ENCODE data around the gene XCL2.
"Not testable (repeated sequence)": the region's sequence is repeated elsewhere in the genome, so short reads cannot be mapped to it uniquely, and the experiment has no call there.

Gene XCL2

DNA sequence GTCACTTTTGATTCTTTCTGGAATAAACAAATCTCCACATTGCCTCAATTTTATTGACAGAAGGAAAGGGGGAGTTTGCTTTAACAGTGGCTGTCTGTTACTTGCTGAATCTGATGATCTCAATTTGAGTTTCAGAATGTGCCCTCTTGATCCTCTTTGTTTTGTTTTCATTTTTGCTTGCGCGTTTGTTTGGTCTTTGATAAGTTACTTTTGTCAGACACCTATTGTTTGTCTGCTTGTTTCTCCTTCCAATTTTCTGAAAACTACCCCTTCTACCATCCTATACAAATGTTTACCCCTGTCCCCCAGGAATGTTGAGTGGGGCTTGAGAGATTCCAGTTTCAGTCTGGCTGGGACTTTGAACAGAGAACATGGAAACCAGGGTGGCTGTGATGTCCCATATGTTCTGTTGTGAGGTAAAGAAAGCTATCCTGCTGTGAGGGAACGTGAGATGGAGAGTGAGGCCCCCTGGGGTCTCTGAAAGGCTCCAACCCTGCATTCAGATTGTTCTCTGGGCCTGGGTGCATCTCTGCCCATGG lies 11.8 kb upstream of the XCL2 start:
- DNase-seq, result no peak

DNA sequence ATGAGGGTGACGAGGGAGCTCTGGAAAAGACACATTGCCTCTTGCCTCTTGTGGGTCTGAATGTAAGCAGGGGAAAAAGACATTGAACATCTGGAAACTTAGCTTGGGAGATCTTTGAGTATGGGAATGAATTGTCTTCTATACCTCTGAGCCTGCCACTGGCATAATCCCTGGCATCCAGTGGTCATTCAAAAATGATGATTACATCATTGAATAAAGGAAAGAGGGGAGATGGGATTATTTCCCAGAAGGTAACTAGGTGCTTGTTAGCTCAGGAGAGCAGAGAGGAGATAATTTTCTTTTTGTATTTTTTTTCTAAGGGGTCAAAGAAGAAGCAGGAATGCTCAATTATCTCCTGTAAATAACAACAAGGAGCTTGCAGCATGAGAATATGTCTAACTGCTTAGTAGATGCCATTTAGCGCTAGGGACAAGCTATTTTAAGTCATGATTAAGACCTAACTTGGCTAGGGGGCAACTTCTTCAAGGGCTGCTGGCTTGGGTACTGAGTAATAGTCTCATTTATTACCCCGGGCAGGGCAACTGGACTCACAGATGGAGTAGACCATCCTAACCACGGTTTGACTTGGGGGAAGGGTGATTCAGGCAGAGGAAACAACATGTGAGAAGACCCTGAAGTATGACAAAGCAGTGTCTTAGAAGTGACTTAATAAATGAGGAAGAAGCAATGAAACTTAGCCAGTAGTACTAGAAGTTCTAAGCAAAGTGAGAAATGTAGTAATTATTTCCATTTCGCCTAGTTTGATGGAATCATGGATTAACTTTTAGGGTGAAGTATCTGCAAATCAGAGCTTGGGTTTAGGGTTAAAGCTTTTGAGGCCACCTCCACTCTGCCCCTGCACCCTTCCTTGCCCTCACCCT lies 11.0 kb upstream of the XCL2 start:
- no peak for DNase-seq

DNA sequence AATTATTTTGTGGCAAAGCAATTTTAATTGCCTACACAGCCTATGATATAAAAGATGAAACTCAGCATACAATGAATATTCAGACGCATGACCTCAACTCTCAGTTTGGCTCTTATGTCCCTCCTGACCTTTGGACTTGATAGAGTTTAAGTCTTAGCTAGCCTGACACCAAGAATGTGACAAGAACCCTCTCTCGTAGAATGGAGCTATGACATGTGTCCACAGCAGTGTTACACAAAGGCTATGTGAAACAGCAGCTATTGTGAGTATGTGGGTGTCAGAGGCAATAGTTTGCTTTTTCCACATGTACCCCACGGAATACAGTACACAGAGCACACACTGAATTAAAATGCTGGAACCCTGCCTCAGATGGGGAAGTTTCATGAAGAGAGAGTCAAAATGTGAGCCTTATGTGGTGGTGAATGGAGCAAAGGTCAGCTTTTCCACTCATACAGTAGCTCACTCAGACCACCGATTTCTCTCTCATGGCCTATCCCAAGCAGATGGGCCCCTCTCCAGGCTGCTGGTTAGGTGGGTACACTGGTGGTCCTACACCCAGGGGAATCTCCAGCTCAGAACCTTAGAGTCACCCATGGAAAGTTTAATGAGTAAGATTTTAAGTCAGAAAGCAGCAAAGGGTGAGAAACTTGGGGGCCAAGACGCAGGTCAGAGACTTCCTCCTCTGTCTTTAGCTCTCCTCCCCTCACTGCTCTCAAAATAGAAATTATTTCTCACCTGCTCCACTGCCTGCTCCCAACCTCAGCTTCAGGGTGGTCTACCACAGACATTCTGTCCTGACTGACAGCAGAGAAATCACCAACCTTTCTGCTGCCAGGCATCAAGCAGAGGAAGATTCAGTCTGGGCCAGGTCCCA lies 10.1 kb upstream of the XCL2 start:
- no peak for DNase-seq

DNA sequence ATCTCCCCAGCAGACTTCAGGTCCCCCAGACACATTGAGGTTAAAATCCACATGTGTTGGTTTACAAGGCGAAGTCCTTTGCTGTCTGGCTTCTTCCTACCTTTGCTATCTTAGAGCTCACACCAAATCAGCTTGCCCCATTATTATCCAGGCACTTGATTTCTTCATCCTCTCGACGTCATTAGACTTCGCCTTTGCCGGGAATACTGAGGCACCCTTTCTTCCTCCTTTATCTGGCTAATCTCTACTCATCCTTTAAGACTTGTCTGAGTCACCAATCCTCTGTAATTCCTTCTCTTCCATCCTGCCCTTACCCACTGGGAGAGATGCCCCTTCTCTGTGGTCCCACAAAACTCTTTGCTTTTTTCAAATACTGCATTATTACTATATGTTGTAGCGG lies 9.2 kb upstream of the XCL2 start:
- DNase-seq, result no peak

DNA sequence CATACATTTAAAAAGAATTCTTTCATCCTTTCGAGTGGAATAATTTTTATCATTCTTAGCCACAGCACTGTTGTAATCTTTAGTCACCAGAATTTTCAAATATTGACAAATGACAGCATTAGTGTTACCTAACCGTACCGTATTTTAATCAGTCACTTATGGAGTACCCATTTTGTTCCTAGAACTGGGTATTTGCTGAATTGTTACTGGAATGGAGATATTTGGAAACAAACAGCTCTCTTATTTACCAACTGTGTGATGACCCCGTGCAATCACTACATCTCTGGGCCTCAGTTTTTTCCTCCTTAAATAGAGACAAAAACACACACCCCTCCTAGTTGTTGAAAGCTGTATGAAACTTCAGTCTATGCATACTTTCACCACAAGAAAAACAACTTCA lies 7.9 kb upstream of the XCL2 start:
- DNase-seq, result no peak

DNA sequence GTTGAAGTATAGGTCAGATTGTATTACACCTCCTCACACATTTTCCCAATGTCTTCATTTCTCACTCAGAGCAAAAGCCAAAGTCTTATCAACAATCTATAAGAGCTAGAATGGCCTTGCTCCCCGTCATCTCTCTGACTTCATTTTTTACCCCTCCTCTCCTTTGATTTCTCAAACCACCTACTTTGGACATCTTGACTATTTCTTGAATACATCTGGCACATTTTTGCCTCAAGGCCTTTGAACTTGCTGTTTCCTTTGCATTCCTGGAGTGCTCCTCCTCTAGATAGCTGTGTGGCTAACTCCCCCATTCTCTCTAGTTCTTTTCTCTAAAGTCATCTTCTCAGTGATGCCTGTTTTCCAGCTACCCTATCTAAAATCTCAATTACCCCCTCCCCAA lies 7.2 kb upstream of the XCL2 start:
- DNase-seq, result no peak

DNA sequence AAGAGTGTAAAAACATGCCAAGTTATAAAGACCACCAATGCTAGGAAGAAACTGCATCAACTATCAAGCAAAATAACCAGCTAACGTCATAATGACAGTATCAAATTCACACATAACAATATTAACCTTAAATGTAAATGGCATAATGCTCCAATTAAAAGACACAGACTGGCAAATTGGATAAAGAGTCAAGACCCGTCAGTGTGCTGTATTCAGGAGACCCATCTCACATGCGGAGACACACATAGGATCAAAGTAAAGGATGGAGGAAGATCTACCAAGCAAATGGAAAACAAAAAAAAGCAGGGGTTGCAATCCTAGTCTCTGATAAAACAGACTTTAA lies 2.7 kb upstream of the XCL2 start:
- not testable (repeated sequence) for DNase-seq

DNA sequence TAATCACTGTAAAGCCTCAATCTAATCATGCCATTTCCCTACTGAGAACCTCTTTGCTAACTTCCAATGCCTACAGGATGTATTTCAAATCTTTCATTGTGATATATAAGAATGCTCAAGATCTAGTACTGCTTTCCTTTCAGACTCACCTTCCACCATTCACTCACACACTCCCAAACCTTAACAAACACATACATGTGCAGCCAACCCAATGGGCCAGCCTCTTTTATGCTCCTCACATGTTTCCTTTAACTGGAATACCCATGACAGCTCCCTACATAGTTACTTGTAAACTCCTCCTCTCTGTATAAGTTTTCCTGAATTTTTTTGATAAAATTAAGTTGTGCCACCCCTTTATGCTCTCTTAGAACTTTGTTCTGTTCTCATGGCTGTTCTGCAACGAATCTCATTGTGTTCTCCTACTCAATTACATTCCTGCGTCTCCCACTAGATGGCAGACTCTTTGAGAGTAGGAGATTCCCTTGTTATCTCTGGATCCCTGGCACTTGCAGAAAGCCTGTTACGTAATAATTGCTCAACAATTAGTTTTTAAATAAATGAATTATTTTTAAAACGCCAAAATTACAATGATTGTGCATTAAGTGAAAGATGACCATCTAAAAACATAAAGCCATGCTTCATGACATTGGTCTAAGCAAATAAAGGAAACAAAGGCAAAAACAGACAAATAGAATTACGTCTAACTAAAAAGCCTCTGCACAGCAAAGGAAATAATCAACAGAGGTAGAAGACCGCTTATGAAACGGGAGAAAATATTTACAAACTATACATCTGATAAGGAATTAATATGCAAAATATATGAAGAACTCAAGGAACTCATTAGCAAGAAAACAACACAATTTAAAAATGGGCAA lies 2.1 kb upstream of the XCL2 start:
- not testable (repeated sequence) for DNase-seq

DNA sequence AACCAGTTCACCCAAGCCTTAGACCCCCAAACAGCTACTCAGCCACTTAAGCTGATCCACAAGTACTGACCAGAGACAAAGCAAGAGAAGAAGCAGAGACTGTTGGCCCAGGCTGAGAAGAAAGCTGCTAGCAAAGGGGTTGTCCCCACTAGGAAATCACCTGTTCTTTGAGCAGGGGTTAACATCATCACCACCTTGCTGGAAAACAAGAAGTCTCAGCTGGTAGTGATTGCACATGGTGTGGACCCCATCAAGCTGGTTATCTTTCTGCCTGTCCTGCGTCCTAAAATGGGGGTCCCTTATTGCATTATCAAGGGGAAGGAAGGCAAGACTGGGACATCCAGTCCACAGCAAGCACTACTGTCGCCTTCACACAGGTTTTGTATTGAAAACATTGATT lies 819 bp downstream of the XCL2 start:
- DNase-seq, result not testable (repeated sequence)

DNA sequence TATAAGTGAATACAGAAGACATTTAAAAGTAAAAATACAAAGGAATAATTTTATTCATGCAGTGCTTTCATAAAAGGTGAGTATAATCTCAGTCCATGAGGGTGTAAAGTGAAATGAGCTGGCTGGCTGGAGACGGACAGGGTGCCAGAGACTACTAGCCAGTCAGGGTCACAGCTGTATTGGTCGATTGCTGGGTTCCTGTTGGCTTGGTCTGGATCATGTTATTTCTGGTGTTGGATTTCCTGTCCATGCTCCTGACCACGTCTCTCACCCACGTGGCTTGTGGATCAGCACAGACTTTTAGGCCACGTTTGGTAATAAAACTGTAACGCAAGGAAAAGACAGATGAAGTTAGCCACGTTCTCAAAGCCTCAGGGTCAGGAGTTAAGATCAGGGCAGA lies 3.0 kb downstream of the XCL2 start:
- not testable (repeated sequence) for DNase-seq

DNA sequence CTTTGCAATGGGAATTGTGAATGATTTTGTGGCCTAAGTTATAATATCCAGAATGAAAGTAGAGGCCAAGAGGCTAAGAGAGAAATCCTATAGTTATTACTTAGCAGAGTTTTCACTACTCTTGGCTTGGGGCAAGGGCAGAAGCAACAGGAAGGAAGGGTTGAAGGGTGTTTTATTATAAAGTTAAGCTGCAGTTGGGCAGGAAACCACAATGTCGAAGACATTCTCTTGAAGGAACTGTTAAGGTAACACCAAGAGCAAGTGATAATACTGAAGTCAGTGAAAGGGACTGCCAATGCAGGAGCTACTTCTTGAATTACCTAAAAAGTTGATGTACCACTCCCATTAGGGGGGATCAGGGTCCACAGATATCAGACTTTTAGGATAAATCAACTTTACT lies 8.3 kb downstream of the XCL2 start:
- DNase-seq, result peak; percentile 29 to 66

DNA sequence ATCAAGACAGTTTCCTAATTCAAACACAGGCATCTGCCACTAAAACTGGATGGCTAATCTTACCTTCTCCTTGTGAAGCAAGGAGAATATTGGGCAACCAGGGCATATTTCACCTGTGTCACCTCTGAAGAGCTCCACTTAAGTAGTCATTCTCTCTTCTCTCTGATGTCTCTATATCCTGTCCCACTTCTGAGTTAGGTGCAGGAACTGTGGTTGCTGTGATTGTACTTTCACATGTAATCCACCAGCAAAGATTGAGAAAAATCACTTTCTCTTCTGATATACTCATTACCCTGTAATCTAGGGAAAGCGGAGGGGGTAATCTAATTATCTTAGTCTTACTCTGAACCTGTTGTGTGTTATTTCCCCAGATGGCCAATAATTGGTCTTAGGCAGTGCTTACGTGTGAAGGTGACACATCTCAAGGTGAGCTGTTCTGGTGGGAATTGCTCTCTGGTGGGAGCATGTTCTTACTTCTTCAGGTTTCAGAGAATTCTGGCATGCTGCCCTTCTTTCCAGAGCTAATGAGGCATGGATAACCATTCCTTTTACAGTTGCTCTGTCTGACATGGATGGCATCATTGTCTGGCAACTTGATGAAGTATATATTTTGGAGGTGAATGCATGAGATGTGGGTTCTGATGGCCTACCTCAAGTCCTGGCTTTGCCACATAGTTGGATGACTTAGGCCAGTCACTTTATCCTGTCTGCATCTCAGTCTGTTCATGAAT lies 12.0 kb downstream of the XCL2 start:
- peak in 1 of 2 donors; percentile 52 for DNase-seq

DNA sequence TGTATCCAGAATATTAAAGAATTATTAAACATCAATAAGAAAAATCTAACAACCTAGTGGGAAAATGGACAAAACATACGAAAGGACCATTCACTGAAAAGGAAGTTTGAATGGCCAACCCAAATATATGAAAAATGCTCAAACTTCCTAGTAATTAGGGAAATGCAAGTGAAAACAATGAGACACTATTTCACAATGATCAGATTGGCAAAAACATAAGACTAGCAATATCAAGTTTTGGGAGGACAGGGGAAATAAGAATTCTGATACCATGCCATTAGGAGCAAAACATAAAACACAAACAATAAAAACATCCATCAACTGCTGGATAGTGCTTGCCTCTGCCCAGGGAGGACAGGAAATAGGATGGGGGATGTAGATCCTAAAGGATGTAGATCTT lies 14.3 kb downstream of the XCL2 start:
- no peak for DNase-seq

DNA sequence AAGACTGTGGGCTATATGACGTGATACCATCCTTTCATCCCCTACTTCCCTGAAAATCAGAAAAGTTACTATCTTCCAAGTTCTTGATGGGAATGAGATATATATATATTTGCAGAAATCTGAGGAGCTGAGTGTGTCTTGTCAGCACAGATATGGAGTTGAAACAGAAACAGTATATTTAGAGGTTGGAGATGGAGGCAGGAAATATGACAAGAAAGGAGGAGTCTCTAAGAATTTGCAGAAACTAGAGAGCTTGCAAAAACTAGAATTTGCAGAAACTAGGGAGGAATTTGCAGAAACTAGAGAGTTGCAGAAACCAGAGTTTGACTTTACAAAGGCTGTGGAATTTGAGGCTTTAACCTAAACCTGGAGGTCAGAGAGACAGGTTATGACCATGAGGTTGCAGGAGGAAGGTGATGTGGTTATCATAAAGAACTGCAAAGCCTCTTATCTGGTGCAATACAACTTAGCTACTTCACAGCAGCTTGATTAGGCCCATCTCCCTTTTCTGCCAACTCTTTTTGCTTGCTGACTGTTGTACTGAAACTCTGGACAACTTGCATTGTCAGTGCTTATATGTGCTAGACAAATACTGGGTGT lies 22.3 kb downstream of the XCL2 start:
- peak in 1 of 2 donors; percentile 26 for DNase-seq

DNA sequence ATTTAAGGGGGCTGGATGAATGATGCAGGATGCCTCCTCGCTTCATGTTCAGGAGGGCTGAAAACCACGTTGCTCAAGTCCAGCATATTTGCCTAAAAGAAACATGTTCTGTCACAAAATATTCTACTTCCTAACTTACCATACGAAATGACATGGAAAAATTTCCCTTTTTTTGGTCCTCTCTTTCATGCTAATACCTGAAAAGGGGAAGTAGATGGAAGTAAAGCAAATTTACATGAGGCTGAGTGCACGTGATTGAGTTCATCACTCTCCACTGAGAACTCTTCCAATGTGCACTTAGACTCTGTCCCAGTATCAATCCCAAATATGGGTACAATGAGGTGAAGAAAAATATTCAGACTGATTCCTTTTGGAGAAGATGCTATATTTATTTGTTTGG lies 23.0 kb downstream of the XCL2 start:
- no peak for DNase-seq

DNA sequence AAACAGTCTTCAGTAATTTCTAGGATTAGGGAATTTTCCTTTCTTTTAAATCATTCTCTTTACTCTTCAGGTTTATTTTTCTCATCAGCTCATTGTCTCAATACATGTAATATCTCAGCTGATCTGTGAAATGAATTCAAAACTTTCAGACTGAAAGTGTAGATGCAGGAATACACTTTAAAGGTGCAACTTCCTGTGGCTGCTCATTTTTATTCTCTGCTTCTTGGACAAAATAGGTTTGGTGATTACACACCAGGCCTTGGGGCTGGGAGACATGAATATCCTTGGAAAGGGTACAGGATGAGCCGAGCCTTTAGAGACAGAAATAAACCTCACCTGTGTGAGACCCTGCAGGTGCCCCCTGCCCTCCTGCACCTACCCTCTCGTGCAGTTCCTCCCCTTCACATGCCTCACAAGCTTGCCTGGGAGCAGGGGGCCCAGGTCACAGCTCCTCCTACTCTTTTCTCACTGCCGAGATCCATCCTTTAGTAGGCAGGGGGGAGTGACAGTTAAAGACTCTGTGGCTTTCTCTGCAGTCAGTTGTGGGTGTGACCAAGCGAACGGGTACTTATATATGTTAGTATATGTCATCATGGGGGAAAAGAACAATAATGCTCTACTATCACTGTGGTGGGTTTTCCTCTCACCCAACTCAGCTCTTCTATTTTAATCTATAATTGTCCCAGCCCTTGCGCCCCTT lies 23.6 kb downstream of the XCL2 start:
- peak; percentile 38 to 66 for DNase-seq

DNA sequence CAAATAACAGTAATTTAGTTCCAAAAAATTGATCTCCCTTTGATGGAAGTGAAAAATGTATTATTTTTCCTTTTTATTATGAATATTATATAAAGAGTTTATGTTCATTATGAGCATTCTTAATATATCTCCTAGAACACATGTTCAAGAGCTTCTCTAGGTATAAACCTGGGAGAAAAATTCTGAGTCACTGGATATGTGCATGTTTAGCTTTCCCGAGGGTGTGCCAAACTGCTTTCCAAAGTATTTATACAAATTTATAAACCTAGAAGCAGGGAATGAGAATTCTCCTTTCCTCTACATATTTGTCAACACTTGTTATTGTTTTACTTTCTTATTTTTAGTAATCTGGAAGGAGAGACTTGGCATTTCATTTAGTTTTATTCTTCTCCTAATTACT lies 25.0 kb downstream of the XCL2 start:
- DNase-seq, result no peak

DNA sequence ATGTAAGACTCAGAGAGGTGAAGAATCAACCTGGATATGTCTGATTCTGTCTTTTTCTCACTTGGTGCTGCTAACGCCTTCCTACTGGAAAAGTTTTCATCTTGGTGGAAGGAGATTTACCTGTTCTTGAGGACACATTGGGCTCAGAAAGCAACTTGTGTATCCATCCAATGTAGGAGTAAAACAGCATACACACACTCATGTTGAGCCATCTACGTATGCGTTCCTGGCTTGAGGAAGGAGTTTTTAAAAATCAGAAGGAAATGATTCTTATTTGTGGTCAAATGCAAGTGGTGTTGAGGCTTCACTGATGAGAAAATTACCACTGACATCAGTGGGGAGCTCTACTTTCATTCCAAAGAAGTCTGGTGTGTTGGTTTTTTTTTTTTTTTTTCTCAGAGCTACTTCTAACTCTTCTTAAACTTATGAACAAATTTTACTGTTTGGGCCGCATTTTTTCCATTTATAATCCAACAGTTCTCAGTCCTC lies 25.6 kb downstream of the XCL2 start:
- peak in 1 of 2 donors; percentile 32 for DNase-seq

DNA sequence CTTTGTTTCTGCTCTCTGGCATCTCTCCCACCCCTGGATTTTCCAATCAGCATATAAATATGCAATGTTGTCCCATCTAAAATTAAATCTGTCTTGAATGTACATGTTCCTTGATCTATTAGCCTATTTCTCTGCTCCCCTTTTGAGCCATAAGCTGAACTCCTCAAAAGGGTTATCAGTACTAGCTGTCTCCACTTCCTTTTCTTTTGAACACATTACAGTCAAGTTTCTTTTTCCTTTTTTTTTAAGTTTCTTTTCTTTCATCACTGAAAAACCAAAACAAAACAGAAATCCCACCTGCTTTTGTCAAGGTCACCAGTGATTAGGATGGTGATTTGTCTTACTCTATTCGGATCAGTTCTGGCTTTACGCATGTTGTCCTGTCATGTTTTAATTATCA lies 29.3 kb downstream of the XCL2 start:
- peak in 1 of 2 donors; percentile 32 for DNase-seq

DNA sequence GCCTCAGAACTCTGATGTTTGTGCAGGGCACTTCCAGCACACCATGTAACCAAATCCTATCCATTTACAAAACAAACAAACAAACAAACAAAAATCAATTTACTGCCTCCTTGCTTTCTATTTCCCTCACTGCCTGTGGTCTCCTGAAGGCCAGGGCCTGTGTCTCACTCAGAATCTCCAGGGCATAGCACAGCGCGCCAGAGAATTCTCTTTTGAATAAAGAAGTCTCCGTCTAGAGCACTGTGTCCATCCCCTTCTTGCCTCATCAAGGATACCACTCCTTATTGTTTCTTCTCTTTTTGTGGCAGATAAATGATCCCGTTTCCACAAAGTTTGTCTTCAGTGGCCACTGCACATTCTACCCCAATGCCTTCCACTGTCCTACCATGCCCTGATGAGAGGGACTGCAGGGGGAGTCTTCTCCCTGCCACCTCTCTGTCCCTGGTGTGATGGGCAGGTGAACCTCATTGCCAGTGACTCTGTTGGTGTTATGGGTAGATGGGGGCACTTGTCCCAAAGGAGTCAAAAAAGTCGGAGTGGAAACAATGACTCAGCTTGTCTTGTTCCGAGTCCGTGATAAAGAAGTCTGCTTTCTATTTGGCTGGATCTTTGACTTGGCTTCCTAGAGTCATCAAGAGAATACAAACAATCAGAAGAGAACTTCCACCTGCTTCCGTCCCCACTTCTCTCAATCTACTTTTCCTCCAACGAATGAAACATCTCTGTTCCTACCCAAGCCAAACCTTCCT lies 30.0 kb downstream of the XCL2 start:
- peak in 1 of 2 donors; percentile 31 for DNase-seq
